Epithelial cell of esophagus (primary cell): Measurements from ENCODE around the gene PARD3.

ENCODE experiments used
- DNase-seq: peaks from one replicate; pipeline ENCODE4 v3.0.0; 2010; ENCODE audit warnings: low read depth
- H3K4me3 ChIP-seq: 2 replicates; pipeline ENCODE4 v1.5.1; 2011; ENCODE audit warnings: mild to moderate bottlenecking, low read length, control low read depth
- TF ChIP-seq, protein P1 (sequence below): IDR thresholded peaks from 2 replicates; pipeline ENCODE4 v1.5.1; 2011; ENCODE audit warnings: low read depth, mild to moderate bottlenecking, low read length, control low read depth, inconsistent platforms; ENCODE audit not compliant: insufficient read depth; ENCODE audit errors: missing control alignments

Gene PARD3

DNA sequence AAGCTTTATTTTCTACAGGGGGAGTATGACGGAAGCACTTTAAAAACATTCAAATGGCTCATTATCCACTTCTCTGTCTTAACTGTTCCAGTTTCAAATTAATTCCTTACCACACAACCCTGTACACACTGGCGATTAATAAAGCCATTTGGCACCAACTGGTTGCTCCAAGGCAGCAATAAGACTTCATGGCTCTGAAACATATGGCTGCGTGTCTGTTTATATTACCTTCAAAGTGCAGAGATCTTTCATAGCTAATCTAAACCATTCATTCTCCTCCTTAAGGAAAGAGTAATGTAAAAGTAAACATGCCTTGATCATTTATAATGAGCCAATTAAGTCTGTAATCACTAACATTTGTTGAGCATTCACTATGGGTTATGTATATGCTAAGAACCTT is 325.7 kb downstream of the PARD3 start:
- DNase-seq: no peak
- TF ChIP-seq, protein P1, sequence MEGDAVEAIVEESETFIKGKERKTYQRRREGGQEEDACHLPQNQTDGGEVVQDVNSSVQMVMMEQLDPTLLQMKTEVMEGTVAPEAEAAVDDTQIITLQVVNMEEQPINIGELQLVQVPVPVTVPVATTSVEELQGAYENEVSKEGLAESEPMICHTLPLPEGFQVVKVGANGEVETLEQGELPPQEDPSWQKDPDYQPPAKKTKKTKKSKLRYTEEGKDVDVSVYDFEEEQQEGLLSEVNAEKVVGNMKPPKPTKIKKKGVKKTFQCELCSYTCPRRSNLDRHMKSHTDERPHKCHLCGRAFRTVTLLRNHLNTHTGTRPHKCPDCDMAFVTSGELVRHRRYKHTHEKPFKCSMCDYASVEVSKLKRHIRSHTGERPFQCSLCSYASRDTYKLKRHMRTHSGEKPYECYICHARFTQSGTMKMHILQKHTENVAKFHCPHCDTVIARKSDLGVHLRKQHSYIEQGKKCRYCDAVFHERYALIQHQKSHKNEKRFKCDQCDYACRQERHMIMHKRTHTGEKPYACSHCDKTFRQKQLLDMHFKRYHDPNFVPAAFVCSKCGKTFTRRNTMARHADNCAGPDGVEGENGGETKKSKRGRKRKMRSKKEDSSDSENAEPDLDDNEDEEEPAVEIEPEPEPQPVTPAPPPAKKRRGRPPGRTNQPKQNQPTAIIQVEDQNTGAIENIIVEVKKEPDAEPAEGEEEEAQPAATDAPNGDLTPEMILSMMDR: no peak
- H3K4me3 ChIP-seq: no peak overlapping the region

DNA sequence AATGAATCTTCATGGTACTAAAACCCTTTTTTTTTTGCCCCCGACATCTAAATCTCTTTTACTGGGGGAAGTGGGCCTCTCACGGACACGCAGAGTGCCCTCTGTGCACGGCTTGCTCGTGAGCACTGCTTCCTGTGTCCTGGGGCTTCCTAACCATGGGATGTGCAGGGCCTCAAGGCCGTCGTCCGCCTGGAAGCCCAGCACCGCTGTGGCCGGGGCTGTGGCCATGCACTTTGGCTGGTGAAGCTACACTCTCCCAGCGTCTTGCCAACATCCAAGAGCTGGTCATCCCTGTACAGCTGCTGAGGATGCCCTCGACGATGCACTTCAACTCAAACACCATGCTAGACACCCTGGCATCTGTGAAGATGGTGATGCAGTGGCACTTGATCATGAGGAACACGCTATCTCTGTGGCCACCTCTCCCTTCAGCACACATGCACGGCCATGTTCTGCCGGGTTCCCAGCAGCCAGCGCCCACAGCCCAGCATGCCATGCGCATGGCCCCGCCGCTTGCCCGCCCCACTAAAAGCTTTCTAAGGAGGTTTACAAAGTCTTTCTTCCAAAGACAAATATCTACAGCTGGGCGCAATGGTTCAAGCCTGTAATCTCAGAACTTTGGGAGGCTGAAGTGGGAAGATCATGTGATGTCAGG is 326.5 kb downstream of the PARD3 start:
- H3K4me3 ChIP-seq: no peak overlapping the region
- DNase-seq: no peak
- TF ChIP-seq, protein P1: no peak

DNA sequence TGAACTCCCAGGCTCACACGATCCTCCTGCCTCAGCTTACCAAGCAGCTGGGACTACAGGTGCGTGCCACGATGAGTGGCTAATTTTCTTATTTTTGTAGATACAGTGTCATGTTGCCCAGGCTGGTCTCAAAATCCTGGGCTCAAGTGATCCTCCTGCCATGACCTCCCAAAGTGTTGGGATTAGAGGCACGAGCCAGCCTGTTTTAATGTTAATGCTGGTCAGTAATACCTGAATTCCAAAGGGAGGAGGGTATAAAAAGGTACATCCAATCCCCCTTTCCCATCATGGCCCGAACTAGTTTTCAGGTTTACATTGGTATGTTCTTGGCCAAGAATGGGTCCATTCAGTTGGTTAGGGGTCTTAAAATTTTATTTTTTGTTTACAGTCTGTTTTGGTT is 329.1 kb downstream of the PARD3 start:
- no peak for DNase-seq
- no peak overlapping the region for H3K4me3 ChIP-seq
- TF ChIP-seq, protein P1: no peak

DNA sequence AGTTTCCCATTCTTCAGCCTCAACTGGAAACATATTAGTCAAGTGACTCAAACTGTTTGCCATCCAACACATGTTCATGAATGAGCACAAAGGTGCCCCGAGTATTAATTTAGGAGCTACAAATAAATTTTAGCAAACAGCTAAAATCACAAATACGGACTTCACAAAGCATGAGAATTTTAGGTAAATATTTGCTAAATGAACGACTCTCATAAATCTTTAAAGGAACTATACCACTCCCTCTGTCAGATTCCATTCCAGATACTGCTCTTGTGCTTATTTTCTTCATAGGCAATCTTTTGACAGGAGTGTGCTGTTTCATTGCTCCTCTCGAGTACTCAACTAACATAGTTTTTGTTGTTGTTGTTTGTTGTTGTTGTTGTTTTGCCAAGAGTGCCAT is 330.9 kb downstream of the PARD3 start:
- DNase-seq: no peak
- TF ChIP-seq, protein P1: no peak
- H3K4me3 ChIP-seq: no peak overlapping the region

DNA sequence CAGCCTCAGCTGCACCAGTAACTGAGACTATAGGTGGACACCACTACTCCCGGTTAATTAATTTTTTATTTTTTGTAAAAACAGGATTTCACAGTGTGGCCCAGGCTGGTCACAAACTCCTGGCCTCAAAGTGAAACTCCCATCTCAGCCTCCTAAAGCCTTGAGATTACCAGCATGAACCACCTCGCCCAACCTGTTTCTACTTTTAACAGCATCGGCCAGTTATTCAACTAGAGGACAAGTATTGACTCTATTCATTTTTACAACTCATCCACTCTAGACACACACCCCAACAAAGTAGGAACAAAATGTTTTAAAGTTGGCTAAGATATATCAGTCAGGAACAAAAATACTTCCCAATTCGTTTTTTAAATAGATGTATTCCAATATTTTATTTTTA is 334.8 kb downstream of the PARD3 start:
- TF ChIP-seq, protein P1: no peak
- peak; percentile 17 for DNase-seq
- no peak overlapping the region for H3K4me3 ChIP-seq

DNA sequence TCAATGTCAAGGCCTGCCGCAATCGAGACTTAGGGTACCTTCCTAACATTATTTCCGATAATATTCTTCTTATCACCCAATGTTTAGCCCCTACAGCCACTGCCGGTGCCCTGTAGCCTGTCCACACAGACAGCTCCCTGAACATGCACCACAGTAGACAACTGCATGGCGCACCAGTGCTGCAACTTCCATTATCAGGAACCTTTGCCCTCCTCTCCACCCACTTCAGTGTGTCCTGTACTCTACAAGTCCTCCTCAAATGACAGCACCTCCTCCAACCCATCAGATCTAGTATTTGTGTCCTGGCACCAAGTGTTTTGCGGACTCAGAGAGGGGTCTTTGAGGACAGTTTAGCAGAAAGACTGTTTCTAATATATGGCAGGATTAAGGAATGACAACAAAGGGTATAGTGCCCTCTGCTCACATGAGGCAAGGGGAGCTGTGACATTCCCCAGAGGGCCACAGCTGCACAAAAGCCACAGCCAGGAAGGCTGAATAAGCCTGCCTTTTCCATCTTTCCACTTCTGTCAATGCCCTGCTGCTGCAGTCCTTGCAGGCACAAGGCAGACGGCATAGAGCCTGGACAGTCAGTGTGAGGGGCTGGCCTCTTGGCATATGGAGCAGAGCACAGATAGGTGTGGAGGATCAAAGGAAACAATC is 335.4 kb downstream of the PARD3 start:
- DNase-seq: no peak
- TF ChIP-seq, protein P1: no peak
- H3K4me3 ChIP-seq: no peak overlapping the region

DNA sequence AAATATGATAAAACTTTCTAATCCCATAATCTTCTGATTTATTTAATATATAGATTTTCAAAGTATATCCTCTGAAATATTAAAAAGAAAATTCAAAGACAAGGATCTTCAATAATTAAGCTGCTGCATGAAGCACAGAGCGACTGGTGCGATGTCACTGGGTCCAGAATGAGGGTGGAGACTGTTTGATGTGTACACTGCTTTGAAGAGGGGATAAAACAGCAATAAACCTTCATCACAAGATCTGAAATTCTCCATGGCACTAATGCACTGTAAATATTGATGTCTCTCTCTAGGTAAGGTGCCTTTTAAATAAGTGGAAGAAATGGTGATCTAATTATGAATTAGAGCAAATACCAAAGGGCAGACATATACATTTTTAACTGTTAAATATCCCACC is 337.8 kb downstream of the PARD3 start:
- no peak overlapping the region for H3K4me3 ChIP-seq
- no peak for DNase-seq
- TF ChIP-seq, protein P1: no peak
